Measurements from ENCODE around the gene THSD4. TPM values are rescaled to one million over a fixed set of nuclear protein-coding genes. Genes with fewer than 3 reads are reported as not detected.

Gene THSD4
- 1.3 and 1.4 TPM in 2 replicates for total RNA-seq
- long read RNA-seq, partial matches to known transcripts, result 0 of 1 reads
- long read RNA-seq, other reads (novel, unspliced or antisense), result 1 of 1 reads

- DNase-seq (ENCODE audit: low read depth, low spot score), result peak; percentile 80
- peak within 1 kb of the TSS; percentile 86 for H3K4me3 Mint-ChIP-seq
- H3K36me3 Mint-ChIP-seq (ENCODE audit: low read depth), result no peaks in the 10 kb centered on the region
- peaks cover 27% of the 10 kb centered on the region for H3K4me1 Mint-ChIP-seq
- H3K27me3 Mint-ChIP-seq (ENCODE audit: low read depth), result peaks cover 35% of the 10 kb centered on the region
- TF ChIP-seq, protein P1, sequence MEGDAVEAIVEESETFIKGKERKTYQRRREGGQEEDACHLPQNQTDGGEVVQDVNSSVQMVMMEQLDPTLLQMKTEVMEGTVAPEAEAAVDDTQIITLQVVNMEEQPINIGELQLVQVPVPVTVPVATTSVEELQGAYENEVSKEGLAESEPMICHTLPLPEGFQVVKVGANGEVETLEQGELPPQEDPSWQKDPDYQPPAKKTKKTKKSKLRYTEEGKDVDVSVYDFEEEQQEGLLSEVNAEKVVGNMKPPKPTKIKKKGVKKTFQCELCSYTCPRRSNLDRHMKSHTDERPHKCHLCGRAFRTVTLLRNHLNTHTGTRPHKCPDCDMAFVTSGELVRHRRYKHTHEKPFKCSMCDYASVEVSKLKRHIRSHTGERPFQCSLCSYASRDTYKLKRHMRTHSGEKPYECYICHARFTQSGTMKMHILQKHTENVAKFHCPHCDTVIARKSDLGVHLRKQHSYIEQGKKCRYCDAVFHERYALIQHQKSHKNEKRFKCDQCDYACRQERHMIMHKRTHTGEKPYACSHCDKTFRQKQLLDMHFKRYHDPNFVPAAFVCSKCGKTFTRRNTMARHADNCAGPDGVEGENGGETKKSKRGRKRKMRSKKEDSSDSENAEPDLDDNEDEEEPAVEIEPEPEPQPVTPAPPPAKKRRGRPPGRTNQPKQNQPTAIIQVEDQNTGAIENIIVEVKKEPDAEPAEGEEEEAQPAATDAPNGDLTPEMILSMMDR (conservative IDR thresholded peaks at IDR 0.05), result peak; percentile 100
- H3K27ac Mint-ChIP-seq (ENCODE audit: unreplicated experiment), result no peak within 1 kb of the TSS
- H3K9me3 Mint-ChIP-seq, result no peaks in the 10 kb centered on the region
Observed at GRCh38 chr15:71114887-71115566, at the start of gene THSD4. Gene THSD4 (plus strand): TSS chr15:71115471.

DNA sequence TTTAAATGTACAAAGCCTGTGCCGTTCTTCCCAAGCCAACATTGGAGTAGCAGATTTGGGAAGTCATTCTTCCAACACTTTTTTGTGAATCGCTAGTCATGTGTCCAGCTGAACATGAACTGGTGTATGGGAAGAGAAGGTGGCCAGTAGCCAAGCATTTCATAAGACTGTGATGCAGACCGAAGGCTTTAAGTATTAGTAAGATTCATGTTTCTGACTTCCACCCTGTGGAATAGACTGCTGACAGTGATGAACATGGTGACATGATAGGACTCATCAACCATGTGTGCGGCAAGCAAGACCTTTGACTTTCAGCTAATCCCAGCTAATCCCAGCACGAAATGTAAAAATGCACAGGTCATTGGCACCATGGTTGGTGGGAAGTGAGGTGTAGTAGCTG lies 48.3 kb upstream of the THSD4 start:
- DNase-seq (ENCODE audit: low read depth, low spot score), result no peak
- Mint-ChIP-seq H3K9me3 (peaks cover 4% of the 10 kb centered on the region), H3K27ac (ENCODE audit: unreplicated experiment) (no peak overlapping the region), H3K4me3 (no peak overlapping the region), H3K27me3 (ENCODE audit: low read depth) (no peaks in the 10 kb centered on the region), H3K36me3 (ENCODE audit: low read depth) (peaks cover 6% of the 10 kb centered on the region), H3K4me1 (no peaks in the 10 kb centered on the region)
- TF ChIP-seq, protein P1 (conservative IDR thresholded peaks at IDR 0.05), result no peak

GRCh38 chr15:71069693-71070092 lies 45.6 kb upstream of the THSD4 start:
- H3K27me3 Mint-ChIP-seq (ENCODE audit: low read depth), result no peaks in the 10 kb centered on the region
- TF ChIP-seq, protein P1 (conservative IDR thresholded peaks at IDR 0.05), result no peak
- peaks cover 8% of the 10 kb centered on the region for H3K9me3 Mint-ChIP-seq
- no peaks in the 10 kb centered on the region for H3K4me1 Mint-ChIP-seq
- H3K36me3 Mint-ChIP-seq (ENCODE audit: low read depth), result peaks cover 3% of the 10 kb centered on the region
- no peak overlapping the region for H3K27ac Mint-ChIP-seq (ENCODE audit: unreplicated experiment)
- no peak for DNase-seq (ENCODE audit: low read depth, low spot score)
- H3K4me3 Mint-ChIP-seq, result no peak overlapping the region

- Mint-ChIP-seq H3K9me3 (peaks cover 10% of the 10 kb centered on the region), H3K27me3 (ENCODE audit: low read depth) (no peaks in the 10 kb centered on the region), H3K4me1 (no peaks in the 10 kb centered on the region), H3K27ac (ENCODE audit: unreplicated experiment) (no peak overlapping the region), H3K4me3 (no peak overlapping the region), H3K36me3 (ENCODE audit: low read depth) (peaks cover 3% of the 10 kb centered on the region)
- TF ChIP-seq, protein P1 (conservative IDR thresholded peaks at IDR 0.05), result no peak
- no peak for DNase-seq (ENCODE audit: low read depth, low spot score)
Observed at GRCh38 chr15:71071529-71071928, 43.7 kb upstream of the THSD4 start.

DNA sequence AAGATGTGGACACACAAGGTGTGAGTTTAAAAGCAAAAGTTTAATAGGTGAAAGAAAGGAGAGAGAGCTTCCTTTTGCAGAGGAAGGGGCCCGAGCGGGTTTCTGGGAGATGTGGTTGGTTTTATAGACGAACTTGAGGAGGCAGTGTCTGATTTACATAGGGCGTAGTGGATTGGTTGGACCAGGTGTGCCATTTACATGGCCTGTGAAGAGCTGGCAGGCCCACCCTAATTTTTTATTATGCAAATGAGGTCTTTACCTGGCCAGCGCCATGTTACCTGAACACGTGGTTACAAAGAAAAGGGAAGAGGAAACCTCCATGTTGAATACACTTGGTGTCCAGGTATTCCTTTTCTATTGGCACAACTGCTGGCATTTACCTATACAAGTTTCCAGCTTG lies 42.8 kb upstream of the THSD4 start:
- H3K36me3 Mint-ChIP-seq (ENCODE audit: low read depth), result peaks cover 3% of the 10 kb centered on the region
- H3K4me3 Mint-ChIP-seq, result no peak overlapping the region
- TF ChIP-seq, protein P1 (conservative IDR thresholded peaks at IDR 0.05), result no peak
- H3K27ac Mint-ChIP-seq (ENCODE audit: unreplicated experiment), result no peak overlapping the region
- no peak for DNase-seq (ENCODE audit: low read depth, low spot score)
- H3K4me1 Mint-ChIP-seq, result no peaks in the 10 kb centered on the region
- no peaks in the 10 kb centered on the region for H3K27me3 Mint-ChIP-seq (ENCODE audit: low read depth)
- H3K9me3 Mint-ChIP-seq, result peaks cover 11% of the 10 kb centered on the region
